Measurements from ENCODE around the gene LPCAT3. TPM values are rescaled to one million over a fixed set of nuclear protein-coding genes. Genes with fewer than 3 reads are reported as not detected.

The LPCAT3 gene
- total RNA-seq, 4 donors from 2014 or later: 23.7 to 33.7 (median 26.6) TPM

DNA sequence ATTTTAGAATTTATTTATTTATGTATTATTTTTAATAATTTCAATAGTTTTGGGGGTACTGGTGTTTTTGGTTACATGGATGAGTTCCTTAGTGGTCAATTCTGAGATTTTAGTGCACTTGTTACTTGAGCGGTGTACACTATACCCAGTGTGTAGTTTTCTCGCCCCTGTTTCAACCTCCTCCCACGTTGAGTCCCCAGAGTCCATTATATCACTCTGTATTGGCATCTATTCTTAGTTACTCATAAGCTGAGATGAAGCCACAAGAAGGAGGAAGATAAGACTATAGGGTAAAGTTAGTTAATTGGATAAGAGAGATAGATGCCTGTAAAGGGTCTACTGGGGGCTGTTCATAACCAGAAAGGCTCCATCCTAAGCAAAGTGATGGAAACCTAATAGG lies 46.2 kb upstream of the LPCAT3 start:
- H3K27me3 ChIP-seq: no peaks in the 10 kb centered on the region
- H3K4me3 ChIP-seq: no peak overlapping the region
- WGBS, 2 donors (ENCODE audit: low coverage in 1 of 2): 60 to 83% methylated on average over 1 of the region's 3 CpGs
- no peaks in the 10 kb centered on the region for H3K9me3 ChIP-seq
- TF ChIP-seq POLR2A (IDR thresholded peaks at IDR 0.05): no peak
- no peak for TF ChIP-seq EP300 (IDR thresholded peaks at IDR 0.05)
- TF ChIP-seq POLR2AphosphoS5 (IDR thresholded peaks at IDR 0.05): no peak
- TF ChIP-seq, protein P1, sequence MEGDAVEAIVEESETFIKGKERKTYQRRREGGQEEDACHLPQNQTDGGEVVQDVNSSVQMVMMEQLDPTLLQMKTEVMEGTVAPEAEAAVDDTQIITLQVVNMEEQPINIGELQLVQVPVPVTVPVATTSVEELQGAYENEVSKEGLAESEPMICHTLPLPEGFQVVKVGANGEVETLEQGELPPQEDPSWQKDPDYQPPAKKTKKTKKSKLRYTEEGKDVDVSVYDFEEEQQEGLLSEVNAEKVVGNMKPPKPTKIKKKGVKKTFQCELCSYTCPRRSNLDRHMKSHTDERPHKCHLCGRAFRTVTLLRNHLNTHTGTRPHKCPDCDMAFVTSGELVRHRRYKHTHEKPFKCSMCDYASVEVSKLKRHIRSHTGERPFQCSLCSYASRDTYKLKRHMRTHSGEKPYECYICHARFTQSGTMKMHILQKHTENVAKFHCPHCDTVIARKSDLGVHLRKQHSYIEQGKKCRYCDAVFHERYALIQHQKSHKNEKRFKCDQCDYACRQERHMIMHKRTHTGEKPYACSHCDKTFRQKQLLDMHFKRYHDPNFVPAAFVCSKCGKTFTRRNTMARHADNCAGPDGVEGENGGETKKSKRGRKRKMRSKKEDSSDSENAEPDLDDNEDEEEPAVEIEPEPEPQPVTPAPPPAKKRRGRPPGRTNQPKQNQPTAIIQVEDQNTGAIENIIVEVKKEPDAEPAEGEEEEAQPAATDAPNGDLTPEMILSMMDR (IDR thresholded peaks at IDR 0.05): no peak
- no peak for ATAC-seq
- peaks cover 0 to 69% of the 10 kb centered on the region in 2 donors for H3K36me3 ChIP-seq
- H3K4me1 ChIP-seq: peaks cover 5 to 54% (median 6%) of the 10 kb centered on the region in 3 donors
- no peak overlapping the region for H3K27ac ChIP-seq

DNA sequence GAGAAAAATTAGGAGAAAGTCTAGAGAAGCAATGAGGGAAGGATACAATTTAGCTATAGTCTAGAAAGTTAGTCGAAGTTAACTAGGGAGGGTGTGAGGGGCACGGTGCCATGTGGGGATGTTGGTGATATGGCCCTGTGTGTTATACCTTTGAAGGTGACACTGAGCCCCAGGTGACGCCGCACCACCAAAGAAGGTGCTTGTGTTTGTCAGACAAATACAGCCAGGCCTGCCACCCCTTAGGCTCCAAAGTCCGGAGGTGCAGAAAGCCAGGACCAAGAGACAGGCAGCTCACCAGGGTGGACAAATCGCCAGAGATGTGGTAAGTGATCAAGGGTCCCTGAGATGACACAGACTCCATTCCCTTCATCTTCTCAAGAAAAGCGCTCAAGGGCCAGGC lies 43.3 kb upstream of the LPCAT3 start:
- Histone ChIP-seq H3K4me1 (peaks cover 5 to 58% (median 6%) of the 10 kb centered on the region in 3 donors), H3K36me3 (peaks cover 0 to 40% of the 10 kb centered on the region in 2 donors), H3K27ac (peak overlapping the region; percentile 82 to 96 (median 86)), H3K4me3 (peak overlapping the region; percentile 54 to 79), H3K27me3 (no peaks in the 10 kb centered on the region), H3K9me3 (no peaks in the 10 kb centered on the region)
- no peak for TF ChIP-seq EP300 (IDR thresholded peaks at IDR 0.05)
- TF ChIP-seq POLR2AphosphoS5 (IDR thresholded peaks at IDR 0.05): no peak
- WGBS, 2 donors (ENCODE audit: low coverage in 1 of 2): 85 to 91% methylated on average over 4 of the region's 7 CpGs
- no peak for ATAC-seq

DNA sequence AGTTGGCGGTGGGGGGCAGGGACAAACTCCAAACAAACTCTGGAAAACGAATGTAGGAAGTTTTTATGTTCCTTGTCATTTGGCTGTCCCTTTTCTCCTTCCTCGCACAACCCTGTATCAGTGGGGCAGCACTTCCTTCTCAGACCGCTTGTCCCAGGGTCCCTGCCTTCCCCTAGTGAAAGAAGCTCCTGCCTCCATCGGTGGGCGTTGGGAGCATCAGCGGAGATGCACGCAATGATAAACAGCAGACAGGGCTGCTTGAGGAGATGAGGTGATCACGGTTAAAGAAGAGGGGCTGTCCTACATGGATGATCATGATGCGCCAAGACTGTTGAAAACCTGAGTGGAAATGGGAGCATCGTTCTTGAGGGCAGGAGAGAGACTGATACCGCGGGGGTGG lies 42.9 kb upstream of the LPCAT3 start:
- H3K9me3 ChIP-seq: no peaks in the 10 kb centered on the region
- 50 to 57% methylated on average over 7 to 10 of the region's 13 CpGs for WGBS, 2 donors (ENCODE audit: low coverage in 1 of 2)
- peaks cover 0 to 35% of the 10 kb centered on the region in 2 donors for H3K36me3 ChIP-seq
- no peaks in the 10 kb centered on the region for H3K27me3 ChIP-seq
- no peak for ATAC-seq
- H3K4me1 ChIP-seq: peaks cover 5 to 58% (median 6%) of the 10 kb centered on the region in 3 donors
- H3K4me3 ChIP-seq: peak overlapping the region; percentile 54 to 79
- TF ChIP-seq EP300 (IDR thresholded peaks at IDR 0.05) (no peak), POLR2AphosphoS5 (IDR thresholded peaks at IDR 0.05) (no peak)
- TF ChIP-seq, protein P1 (IDR thresholded peaks at IDR 0.05): peak in 1 of 4 experiments; percentile 5
- peak overlapping the region; percentile 82 to 96 (median 86) for H3K27ac ChIP-seq

DNA sequence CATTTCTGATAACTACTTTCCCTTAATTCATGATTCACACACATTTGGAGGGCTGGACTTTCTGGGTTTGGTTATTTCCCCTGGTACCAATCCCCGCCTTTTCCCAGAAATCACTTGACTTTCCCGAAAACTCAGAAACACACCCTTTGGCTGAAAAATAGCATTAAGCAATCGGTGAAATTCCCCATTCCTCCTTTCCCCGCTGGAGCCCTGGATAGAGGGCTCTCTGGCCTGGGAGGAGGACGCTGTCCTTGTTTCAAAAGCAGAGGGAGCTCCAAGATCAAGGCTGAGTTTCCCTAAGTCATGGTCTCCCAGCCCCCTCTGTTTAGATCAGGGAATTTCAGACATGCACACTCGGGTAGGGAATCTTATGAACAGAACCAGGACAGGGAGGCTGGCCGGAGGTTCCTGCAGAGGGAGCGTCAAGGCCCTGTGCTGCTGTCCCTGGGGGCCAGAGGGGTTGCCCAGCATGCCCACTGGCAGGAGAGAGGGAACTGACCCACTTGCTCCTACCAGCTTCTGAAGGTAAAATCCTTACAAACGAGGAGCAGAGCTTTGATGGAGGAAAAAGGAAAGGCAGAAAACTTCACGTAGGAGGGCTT lies 42.2 kb upstream of the LPCAT3 start, which contains the start of gene C1S:
C1S (plus strand) TSS at position 366 of the 602 bp plus-strand sequence. CDS start 1,195 bp downstream, outside the sequence.
- Histone ChIP-seq H3K9me3 (no peaks in the 10 kb centered on the region), H3K4me1 (peaks cover 5 to 58% (median 6%) of the 10 kb centered on the region in 3 donors), H3K36me3 (peaks cover 0 to 28% of the 10 kb centered on the region in 2 donors), H3K4me3 (peak within 1 kb of the TSS; percentile 54 to 79), H3K27me3 (no peaks in the 10 kb centered on the region), H3K27ac (peak within 1 kb of the TSS; percentile 82 to 96 (median 86))
- TF ChIP-seq POLR2A (IDR thresholded peaks at IDR 0.05): peak; percentile 77 to 79
- TF ChIP-seq EP300 (IDR thresholded peaks at IDR 0.05): no peak
- peak; percentile 97 for TF ChIP-seq POLR2AphosphoS5 (IDR thresholded peaks at IDR 0.05)
- TF ChIP-seq, protein P1 (IDR thresholded peaks at IDR 0.05): peak; percentile 77 to 98 (median 96)
- ATAC-seq: peak; percentile 99
- 6 to 10% methylated on average over 2 to 8 of the region's 10 CpGs for WGBS, 2 donors (ENCODE audit: low coverage in 1 of 2)

DNA sequence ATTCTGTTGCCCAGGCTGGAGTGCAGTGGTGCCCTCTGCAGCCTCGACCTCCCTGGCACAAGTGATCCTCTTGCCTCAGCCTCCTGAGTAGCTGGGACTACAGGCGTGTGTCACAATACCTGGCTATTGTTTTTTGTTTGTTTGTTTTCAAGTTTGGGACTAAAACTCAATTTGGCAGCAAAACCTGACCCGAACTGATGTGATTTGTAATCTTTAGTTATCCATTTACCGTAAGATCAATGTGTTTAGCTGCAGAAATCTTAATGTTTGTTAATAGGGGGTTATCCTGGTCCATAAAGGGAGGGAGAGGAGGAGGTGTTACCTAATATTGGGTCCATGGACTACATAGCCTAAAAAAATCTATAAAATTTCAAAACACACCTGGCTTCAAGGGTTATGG lies 41.5 kb upstream of the LPCAT3 start:
- Histone ChIP-seq H3K4me3 (no peak overlapping the region), H3K27ac (peak overlapping the region; percentile 82 to 96 (median 86))
- ATAC-seq: no peak

More for the DNA sequence above, 41.5 kb upstream of the LPCAT3 start:
- Histone ChIP-seq H3K9me3 (no peaks in the 10 kb centered on the region), H3K36me3 (peaks cover 0 to 22% of the 10 kb centered on the region in 2 donors), H3K27me3 (no peaks in the 10 kb centered on the region), H3K4me1 (peaks cover 5 to 53% (median 6%) of the 10 kb centered on the region in 3 donors)
- TF ChIP-seq POLR2A (IDR thresholded peaks at IDR 0.05): no peak
- no peak for TF ChIP-seq EP300 (IDR thresholded peaks at IDR 0.05)
- TF ChIP-seq POLR2AphosphoS5 (IDR thresholded peaks at IDR 0.05): no peak
- TF ChIP-seq, protein P1 (IDR thresholded peaks at IDR 0.05): no peak
- WGBS, 2 donors (ENCODE audit: low coverage in 1 of 2): 80 to 90% methylated on average over 1 to 3 of the region's 4 CpGs
